Fibroblast of pulmonary artery (primary cell): ENCODE measurements around the gene NEAT1.

Experiments
- DNase-seq: peaks from one replicate; pipeline ENCODE4 v3.0.0-alpha.2; 2010; ENCODE audit warnings: low read depth
- H3K4me3 ChIP-seq: replicated peaks from 2 replicates; pipeline ENCODE4 v1.5.1; 2011; ENCODE audit warnings: low read depth, mild to moderate bottlenecking, control low read depth, low read length, moderate library complexity
- CTCF ChIP-seq: IDR thresholded peaks from 2 replicates; pipeline ENCODE4 v1.5.1; 2011; ENCODE audit warnings: mild to moderate bottlenecking, control low read depth, low read length, inconsistent platforms; ENCODE audit errors: missing control alignments

The NEAT1 gene

GRCh38 chr11:65432686-65433582 is 10.3 kb downstream of the NEAT1 start:
- peak; percentile 72 for DNase-seq
- peak; percentile 8 for TF ChIP-seq CTCF
- peak overlapping the region; percentile 96 for H3K4me3 ChIP-seq

DNA sequence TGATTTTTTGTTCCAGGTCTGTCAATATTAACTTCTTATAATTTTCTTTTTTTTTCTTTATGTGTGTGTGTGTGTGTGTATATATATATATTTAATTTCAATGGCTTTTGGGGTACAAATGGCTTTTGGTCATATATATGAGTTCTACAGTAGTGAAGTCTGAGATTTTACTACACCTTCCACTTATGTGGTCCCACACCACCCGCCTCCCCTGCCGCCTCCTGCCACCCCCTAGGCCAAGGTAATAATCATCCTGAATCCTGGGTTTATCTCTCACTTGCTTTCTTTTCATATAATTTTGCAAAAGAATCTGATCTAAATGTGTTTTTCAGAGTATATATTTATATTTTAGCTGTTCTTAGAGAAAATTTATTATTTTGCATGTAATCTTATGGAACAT is 11.1 kb downstream of the NEAT1 start:
- DNase-seq, result peak; percentile 35
- H3K4me3 ChIP-seq, result peak overlapping the region; percentile 96
- TF ChIP-seq CTCF, result no peak

DNA sequence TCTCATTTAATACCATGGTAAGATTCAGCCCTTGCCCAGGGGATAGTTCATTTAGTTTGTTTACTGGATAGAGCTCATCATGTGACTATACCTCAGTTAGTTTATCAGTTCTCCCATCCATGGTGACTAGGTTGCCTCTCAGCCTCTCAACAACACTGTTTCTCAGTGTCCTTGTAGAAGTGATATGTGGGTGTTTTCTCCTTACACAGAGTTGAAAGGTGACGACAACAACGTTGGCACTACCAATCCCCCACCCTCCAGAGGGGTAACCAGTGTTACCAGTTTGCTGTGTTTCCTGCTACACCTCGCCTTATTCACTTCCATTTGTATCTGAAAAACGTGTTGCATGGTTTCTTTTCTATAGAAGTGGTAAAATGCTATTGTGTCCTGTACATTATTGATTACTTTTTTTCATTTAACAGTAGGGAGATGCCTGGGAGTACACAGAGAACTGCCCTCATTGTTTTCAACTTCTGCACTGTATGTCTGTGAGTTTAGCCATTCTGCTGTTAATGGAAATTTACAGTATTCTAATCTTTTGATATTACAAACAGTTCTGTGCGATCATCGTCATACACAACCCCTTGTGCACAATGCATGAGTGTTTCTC is 11.6 kb downstream of the NEAT1 start:
- TF ChIP-seq CTCF, result no peak
- DNase-seq, result peak; percentile 56
- H3K4me3 ChIP-seq, result peak overlapping the region; percentile 33

- TF ChIP-seq CTCF, result no peak
- peak; percentile 50 for DNase-seq
- H3K4me3 ChIP-seq, result peak overlapping the region; percentile 33
Observed at GRCh38 chr11:65434667-65435410, 12.2 kb downstream of the NEAT1 start.

DNA sequence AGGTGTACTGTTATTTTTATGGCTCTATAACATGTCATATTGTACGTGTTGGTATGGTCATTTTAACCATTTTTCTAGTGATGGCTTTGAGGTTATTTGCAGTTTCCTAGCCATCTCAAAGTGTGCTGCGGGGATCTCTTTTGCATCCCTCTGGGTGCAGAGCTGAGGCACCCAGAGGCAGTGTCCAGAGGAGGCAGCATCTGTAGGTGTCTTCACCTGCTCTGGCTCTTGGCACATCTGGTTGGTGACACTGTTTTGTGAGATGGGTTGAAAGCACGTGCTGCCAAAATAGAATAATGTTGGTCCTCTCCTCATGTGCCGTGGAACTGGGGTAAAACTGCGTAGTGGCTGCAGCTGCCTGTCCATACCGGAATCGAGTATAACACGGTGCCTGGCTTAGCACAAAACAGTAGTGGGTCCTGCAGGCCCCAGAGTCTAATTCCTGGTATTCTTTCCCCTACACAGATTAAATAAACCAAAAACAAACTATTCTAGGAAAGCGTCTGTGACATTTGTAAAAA is 12.9 kb downstream of the NEAT1 start:
- peak overlapping the region; percentile 26 for H3K4me3 ChIP-seq
- DNase-seq, result peak; percentile 49
- TF ChIP-seq CTCF, result no peak

GRCh38 chr11:65435981-65436411 is 13.4 kb downstream of the NEAT1 start:
- no peak for TF ChIP-seq CTCF
- DNase-seq, result peak; percentile 54
- peak overlapping the region; percentile 6 for H3K4me3 ChIP-seq
